H1 (cell line): ENCODE data around the gene ANKRD53.

ENCODE experiments used
- ASH2L ChIP-seq: fragments of 200-600, 300-600 bp; sonication (generic); IDR thresholded peaks from one replicate; pipeline ENCODE4 v1.7.1; 2017; ENCODE audit warnings: low read length
- BRCA1 ChIP-seq: IDR thresholded peaks from 2 replicates; pipeline ENCODE4 v1.6.1; 2012; ENCODE audit warnings: low read depth, low read length, improper control_type of control experiment
- CEBPB ChIP-seq: IDR thresholded peaks from 2 replicates; pipeline ENCODE4 v1.6.1; 2012; ENCODE audit warnings: low read depth, low read length
- EGR1 ChIP-seq: IDR thresholded peaks from 2 replicates; pipeline ENCODE4 v1.6.1; 2011; ENCODE audit warnings: low read depth, low read length, borderline replicate concordance
- EZH2 ChIP-seq: fragments of 200-600 bp; sonication (generic); IDR thresholded peaks from 2 replicates; pipeline ENCODE4 v1.7.1; 2012; ENCODE audit warnings: low read depth, mild to moderate bottlenecking, moderate library complexity, low read length, inconsistent platforms; ENCODE audit not compliant: severe bottlenecking
- GABPA ChIP-seq: IDR thresholded peaks from 2 replicates; pipeline ENCODE4 v1.6.1; 2011; ENCODE audit warnings: mild to moderate bottlenecking, low read length, moderate library complexity, borderline replicate concordance; ENCODE audit not compliant: insufficient read depth
- POLR2A ChIP-seq, 2 experiments: IDR thresholded peaks; 1 replicate in 1 of 2; 2 replicates in 1 of 2; pipeline ENCODE4 v1.6.1; 2011; ENCODE audit warnings: low read depth in 2 of 2, low read length in 2 of 2, mild to moderate bottlenecking in 2 of 2; ENCODE audit errors: control extremely low read depth in 1 of 2
- POLR2AphosphoS5 ChIP-seq: IDR thresholded peaks from 2 replicates; pipeline ENCODE4 v1.6.1; 2011; ENCODE audit warnings: low read depth, low read length
- RNF2 ChIP-seq: fragments of 200-900, 300-1000 bp; sonication (generic); IDR thresholded peaks from 2 replicates; pipeline ENCODE4 v1.7.1; 2016; ENCODE audit warnings: borderline replicate concordance, low read depth, mild to moderate bottlenecking, antibody characterized with exemption, low read length; ENCODE audit not compliant: poor library complexity, severe bottlenecking; ENCODE audit errors: missing control alignments
- RXRA ChIP-seq: IDR thresholded peaks from 2 replicates; pipeline ENCODE4 v1.6.1; 2011; ENCODE audit warnings: low read depth, mild to moderate bottlenecking, low read length, moderate library complexity; ENCODE audit not compliant: insufficient read depth
- SP4 ChIP-seq: IDR thresholded peaks from 2 replicates; pipeline ENCODE4 v1.6.1; 2012; ENCODE audit warnings: low read length, inconsistent platforms
- SUZ12 ChIP-seq: fragments of 200-600 bp; sonication (generic); IDR thresholded peaks from 2 replicates; pipeline ENCODE4 v1.6.1; 2012; ENCODE audit warnings: mild to moderate bottlenecking, inconsistent platforms, low read length, moderate library complexity, mixed read lengths
- TF ChIP-seq, protein P1 (sequence below), 3 experiments: IDR thresholded peaks; 1 replicate in 2 of 3; 2 replicates in 1 of 3; pipeline versions ENCODE4 v1.5.1 to v1.6.1; 2011; ENCODE audit warnings: low read length in 3 of 3, mild to moderate bottlenecking in 3 of 3, inconsistent platforms in 2 of 3, low read depth in 1 of 3, moderate library complexity in 1 of 3; ENCODE audit not compliant: insufficient read depth in 1 of 3; ENCODE audit errors: control extremely low read depth in 1 of 3

DNA sequence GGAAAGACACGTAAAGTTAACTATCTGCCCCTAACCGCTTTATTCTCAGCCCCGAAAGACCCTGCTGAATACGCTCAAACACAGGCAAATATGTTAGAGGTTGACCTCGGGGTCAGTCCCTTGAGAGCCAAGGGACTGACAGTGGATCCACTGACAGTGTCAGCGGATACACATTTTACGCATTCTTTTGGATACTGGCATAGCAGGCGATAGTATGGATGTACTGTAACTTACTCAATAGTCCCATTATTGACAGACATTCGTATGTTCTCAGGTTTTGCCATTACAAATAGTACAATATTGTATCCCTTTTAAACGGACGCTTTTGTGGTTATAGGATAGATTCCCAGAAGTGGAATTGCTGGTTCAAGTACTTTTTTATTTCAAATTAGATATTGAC is 29.3 kb upstream of the ANKRD53 start:
- TF ChIP-seq BRCA1 (no peak), CEBPB (no peak), SUZ12 (no peak), SP4 (no peak), POLR2AphosphoS5 (no peak), GABPA (no peak), POLR2A (IDR thresholded peaks at IDR 0.05; ENCODE audit: control extremely low read depth in 1 of 2, low read depth in 2 of 2, low read length in 2 of 2) (no peak), RXRA (no peak), EGR1 (no peak), EZH2 (no peak), ASH2L (no peak), RNF2 (no peak)
- TF ChIP-seq, protein P1, sequence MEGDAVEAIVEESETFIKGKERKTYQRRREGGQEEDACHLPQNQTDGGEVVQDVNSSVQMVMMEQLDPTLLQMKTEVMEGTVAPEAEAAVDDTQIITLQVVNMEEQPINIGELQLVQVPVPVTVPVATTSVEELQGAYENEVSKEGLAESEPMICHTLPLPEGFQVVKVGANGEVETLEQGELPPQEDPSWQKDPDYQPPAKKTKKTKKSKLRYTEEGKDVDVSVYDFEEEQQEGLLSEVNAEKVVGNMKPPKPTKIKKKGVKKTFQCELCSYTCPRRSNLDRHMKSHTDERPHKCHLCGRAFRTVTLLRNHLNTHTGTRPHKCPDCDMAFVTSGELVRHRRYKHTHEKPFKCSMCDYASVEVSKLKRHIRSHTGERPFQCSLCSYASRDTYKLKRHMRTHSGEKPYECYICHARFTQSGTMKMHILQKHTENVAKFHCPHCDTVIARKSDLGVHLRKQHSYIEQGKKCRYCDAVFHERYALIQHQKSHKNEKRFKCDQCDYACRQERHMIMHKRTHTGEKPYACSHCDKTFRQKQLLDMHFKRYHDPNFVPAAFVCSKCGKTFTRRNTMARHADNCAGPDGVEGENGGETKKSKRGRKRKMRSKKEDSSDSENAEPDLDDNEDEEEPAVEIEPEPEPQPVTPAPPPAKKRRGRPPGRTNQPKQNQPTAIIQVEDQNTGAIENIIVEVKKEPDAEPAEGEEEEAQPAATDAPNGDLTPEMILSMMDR (IDR thresholded peaks at IDR 0.05; ENCODE audit: control extremely low read depth in 1 of 3, insufficient read depth in 1 of 3, low read depth in 1 of 3, low read length in 3 of 3): no peak
